ENCODE results near the gene EXOC4. TPM values are rescaled to one million over a fixed set of nuclear protein-coding genes. Genes with fewer than 3 reads are reported as not detected.

EXOC4 gene
- total and polyA plus RNA-seq, 2 of the 13 experiments (the other 11 are each of a cell fraction or from before 2014, with no cell fraction given), result 22.5 to 39.0 TPM

GRCh38 chr7:133819695-133820094 is 566.8 kb downstream of the EXOC4 start (continued):
- TF ChIP-seq DNMT1 (CRISPR knock-in tag; IDR thresholded peaks at IDR 0.05) (no peak), NCOA2 (CRISPR knock-in tag; IDR thresholded peaks at IDR 0.05) (no peak), HCFC1 (IDR thresholded peaks at IDR 0.05; ENCODE audit: low read depth, low read length) (no peak)

- no peak overlapping the region for H3K27ac ChIP-seq (ENCODE audit: extremely low read length, insufficient read depth, low read length)
- peaks cover 13% of the 10 kb centered on the region for H3K4me1 ChIP-seq (ENCODE audit: insufficient read depth, low read length)
- no peak overlapping the region for H2AFZ ChIP-seq (ENCODE audit: low read length)
- DNase-seq (ENCODE audit: low spot score) (no peak), FAIRE-seq (no peak), ATAC-seq (no peak)
- H3K9me3 ChIP-seq (ENCODE audit: low read length), result no peaks in the 10 kb centered on the region
- TF ChIP-seq RAD21 (CRISPR knock-in tag; IDR thresholded peaks at IDR 0.05), result no peak
- no peak for TF ChIP-seq ZNF564 (CRISPR knock-in tag; IDR thresholded peaks at IDR 0.05)
- no peak for TF ChIP-seq ZNF530 (CRISPR knock-in tag; IDR thresholded peaks at IDR 0.05; ENCODE audit: low read depth)
- no peak for TF ChIP-seq USF2 (IDR thresholded peaks at IDR 0.05; ENCODE audit: low read depth, low read length)
- no peak for TF ChIP-seq USF2 (CRISPR knock-in tag; IDR thresholded peaks at IDR 0.05; ENCODE audit: borderline replicate concordance)
- H3K27me3 ChIP-seq (ENCODE audit: control insufficient read depth in 1 of 2, insufficient read depth in 2 of 2, low read length in 2 of 2), result no peaks in the 10 kb centered on the region
- in situ Hi-C loops (cut with HindIII; ENCODE audit: extremely low pct_ligation_motif_present, low pct_unique_long_range_greater_than_20kb) (no loop called here), intact Hi-C loops (cut with micrococcal nuclease; ENCODE audit: unreplicated experiment) (no loop called here)
- no peak overlapping the region for H3K9ac ChIP-seq (ENCODE audit: insufficient read depth, low read depth, low read length)
- ChIA-PET POLR2A (no interaction called here), CTCF (ENCODE audit: low intra/inter-chr PET ratio, low total read pairs) (no interaction called here)
- H3K36me3 ChIP-seq (replicated peaks in 1 of 2; ENCODE audit: control insufficient read depth in 1 of 2, insufficient read depth in 2 of 2, low read length in 2 of 2), result peaks cover 0 to 14% of the 10 kb centered on the region in 2 experiments; a peak in 2 of 5 replicates
- over 99% methylated on average over 3 of the region's 4 CpGs for WGBS (ENCODE audit: low lambda C conversion rate)
- no TSS peak for BruUV-seq (replicated peaks)
- H3K4me2 ChIP-seq (ENCODE audit: low read depth, low read length), result no peak overlapping the region
- H4K20me1 ChIP-seq (ENCODE audit: insufficient read depth, low read length), result no peaks in the 10 kb centered on the region
- H3K79me2 ChIP-seq (ENCODE audit: insufficient read depth, low read length), result no peaks in the 10 kb centered on the region
- H3K4me3 ChIP-seq (replicated peaks in 1 of 3; ENCODE audit: insufficient read depth in 1 of 3, low read depth in 2 of 3, low read length in 3 of 3), result no peak overlapping the region
Observed at GRCh38 chr7:133820584-133820983, 567.7 kb downstream of the EXOC4 start.

All from HepG2 (cell line).